PFSK-1 (cell line): ENCODE data around the gene COL6A2.

Experiments used
- FOXP2 ChIP-seq: optimal IDR thresholded peaks from 2 replicates; pipeline ENCODE3; 2011; ENCODE audit warnings: borderline replicate concordance, control low read depth, inconsistent platforms; ENCODE audit not compliant: insufficient read depth; ENCODE audit errors: extremely low read length, extremely low read depth
- POLR2AphosphoS5 ChIP-seq: IDR thresholded peaks from 2 replicates; pipeline ENCODE4 v1.6.1; 2012; ENCODE audit warnings: low read depth, mild to moderate bottlenecking, control low read depth, low read length, moderate library complexity
- REST ChIP-seq, 2 experiments: IDR thresholded peaks; 2 replicates each; pipeline versions ENCODE4 v1.6.1 to v1.8.0; 2011 to 2012; ENCODE audit warnings: low read depth in 2 of 2, low read length in 2 of 2, control low read depth in 1 of 2, inconsistent platforms in 1 of 2, mild to moderate bottlenecking in 1 of 2, moderate library complexity in 1 of 2; ENCODE audit not compliant: insufficient read depth in 1 of 2
- SIN3A ChIP-seq: IDR thresholded peaks from 2 replicates; pipeline ENCODE4 v1.6.1; 2012; ENCODE audit warnings: mild to moderate bottlenecking, low read length, moderate library complexity, borderline replicate concordance; ENCODE audit not compliant: insufficient read depth
- TAF1 ChIP-seq: IDR thresholded peaks from 2 replicates; pipeline ENCODE4 v1.6.1; 2012; ENCODE audit warnings: low read length, control low read depth, borderline replicate concordance; ENCODE audit not compliant: insufficient read depth

The COL6A2 gene

GRCh38 chr21:46113497-46114176 lies 15.7 kb downstream of the COL6A2 start:
- TF ChIP-seq REST (IDR thresholded peaks at IDR 0.05; ENCODE audit: insufficient read depth in 1 of 2, low read depth in 2 of 2, low read length in 2 of 2), result no peak

GRCh38 chr21:46114963-46115362 lies 17.1 kb downstream of the COL6A2 start:
- TF ChIP-seq REST (IDR thresholded peaks at IDR 0.05; ENCODE audit: insufficient read depth in 1 of 2, low read depth in 2 of 2, low read length in 2 of 2) (no peak), POLR2AphosphoS5 (no peak), SIN3A (no peak), FOXP2 (no peak), TAF1 (no peak)

- no peak for TF ChIP-seq POLR2AphosphoS5
- no peak for TF ChIP-seq SIN3A
- no peak for TF ChIP-seq FOXP2
- TF ChIP-seq REST (IDR thresholded peaks at IDR 0.05; ENCODE audit: insufficient read depth in 1 of 2, low read depth in 2 of 2, low read length in 2 of 2), result no peak
- TF ChIP-seq TAF1, result no peak
Measured at GRCh38 chr21:46115441-46116188, 17.7 kb downstream of the COL6A2 start.

- no peak for TF ChIP-seq POLR2AphosphoS5
- TF ChIP-seq TAF1, result no peak
- no peak for TF ChIP-seq FOXP2
- no peak for TF ChIP-seq SIN3A
- no peak for TF ChIP-seq REST (IDR thresholded peaks at IDR 0.05; ENCODE audit: insufficient read depth in 1 of 2, low read depth in 2 of 2, low read length in 2 of 2)
Measured at GRCh38 chr21:46116189-46116775, 18.4 kb downstream of the COL6A2 start.
